K562 (cell line): ENCODE measurements around the gene MYBPH. TPM values are rescaled to one million over a fixed set of nuclear protein-coding genes. Genes with fewer than 3 reads are reported as not detected.
A peak's percentile ranks its signal among the peaks of the same experiment; 100 is the strongest.

Experiments
- ATAC-seq: fragments of 200-7000 bp; cut with Tn5 transposase; 3 replicates; pipeline ENCODE4 v1.9.1; 2020; ENCODE audit warnings: moderate library complexity
- BruUV-seq: library from RNA; stranded (reverse); fragments of 400-500 nt; replicated peaks from 2 replicates; lab custom pipeline; 2021; lab: Mats Ljungman, UMichigan
- CTCF ChIA-PET: fragments of 300-600 bp; formaldehyde crosslinking; extraction: SDS; loops from one replicate; lab custom pipeline; 2021; ENCODE audit warnings: low intra/inter-chr PET ratio; lab: Yijun Ruan, JAX
- POLR2A ChIA-PET: fragments of 300-600, 350-650 bp; sonication (Branson Sonifier 250); formaldehyde crosslinking; extraction: SDS; loops from one replicate; lab custom pipeline; 2021; ENCODE audit warnings: antibody characterized with exemption, inconsistent platforms; lab: Yijun Ruan, JAX
- DNase-seq, 4 experiments: peaks; one replicate each; pipeline versions ENCODE4 v3.0.0 to v3.0.0-alpha.2; 2011 to 2018; ENCODE audit warnings: low spot score in 3 of 4, mixed read lengths in 3 of 4; ENCODE audit errors: extremely low read depth in 1 of 4
- FAIRE-seq: peaks from 2 replicates; lab custom pipeline; 2011; peaks lifted over from hg19 to GRCh38; lab: Jason Lieb, UNC
- H2AFZ ChIP-seq: 2 replicates; pipeline ENCODE4 v1.6.0; 2011; ENCODE audit warnings: low read depth, low read length, control low read depth, inconsistent platforms
- H3K27ac ChIP-seq: fragments of 200-600 bp; 3 replicates; pipeline ENCODE4 v1.8.0; 2011; ENCODE audit warnings: low read depth, mild to moderate bottlenecking, control low read depth, inconsistent platforms, low read length, moderate library complexity, mixed read lengths; ENCODE audit errors: extremely low read depth
- H3K27me3 ChIP-seq, 2 experiments: fragments of 300-600 bp in 1 of 2; 2 replicates in 1 of 2; 3 replicates in 1 of 2; pipeline versions ENCODE4 v1.6.0 to v1.8.0; 2011; ENCODE audit warnings: inconsistent platforms in 2 of 2, low read length in 2 of 2, mild to moderate bottlenecking in 1 of 2, mixed read lengths in 1 of 2, moderate library complexity in 1 of 2; ENCODE audit not compliant: control insufficient read depth in 2 of 2, insufficient read depth in 2 of 2
- H3K36me3 ChIP-seq: fragments of 300-600 bp; 3 replicates; pipeline ENCODE4 v1.8.0; 2011; ENCODE audit warnings: mild to moderate bottlenecking, low read length, inconsistent platforms; ENCODE audit not compliant: control insufficient read depth, insufficient read depth
- H3K4me1 ChIP-seq, 2 experiments: fragments of 200-600 bp in 1 of 2; replicated peaks in 1 of 2; 2 replicates in 1 of 2; 3 replicates in 1 of 2; pipeline versions ENCODE4 v1.5.1 to v1.8.0; 2011; ENCODE audit warnings: inconsistent platforms in 2 of 2, low read length in 2 of 2, mild to moderate bottlenecking in 1 of 2, mixed read lengths in 1 of 2, moderate library complexity in 1 of 2; ENCODE audit not compliant: control insufficient read depth in 2 of 2, insufficient read depth in 2 of 2
- H3K4me2 ChIP-seq: 2 replicates; pipeline ENCODE4 v1.6.1; 2011; ENCODE audit warnings: low read length, control low read depth, inconsistent platforms, mixed read lengths; ENCODE audit not compliant: insufficient read depth
- H3K4me3 ChIP-seq: fragments of 200-600 bp; sonication (generic), shearing (Covaris generic); 2 replicates; pipeline ENCODE4 v1.5.1; 2016; ENCODE audit warnings: control low read depth, inconsistent platforms
- H3K79me2 ChIP-seq: fragments of 200-600 bp; 3 replicates; pipeline ENCODE4 v1.8.0; 2011; ENCODE audit warnings: low read length, inconsistent platforms; ENCODE audit not compliant: control insufficient read depth, insufficient read depth
- H3K9ac ChIP-seq, 2 experiments: 2 replicates each; pipeline versions ENCODE4 v1.6.0 to v1.6.1; 2011; ENCODE audit warnings: low read depth in 2 of 2, low read length in 2 of 2, control low read depth in 1 of 2, inconsistent platforms in 1 of 2, mild to moderate bottlenecking in 1 of 2, mixed read lengths in 1 of 2; ENCODE audit not compliant: insufficient read depth in 1 of 2
- H3K9me1 ChIP-seq: one replicate; pipeline ENCODE4 v1.6.0; 2011; ENCODE audit warnings: inconsistent platforms, mild to moderate bottlenecking, low read length, moderate library complexity; ENCODE audit not compliant: control insufficient read depth, insufficient read depth
- H3K9me3 ChIP-seq: replicated peaks from 2 replicates; pipeline ENCODE4 v1.5.1; 2011; ENCODE audit warnings: low read depth, low read length, inconsistent platforms; ENCODE audit not compliant: control insufficient read depth, insufficient read depth
- H4K20me1 ChIP-seq: replicated peaks from 2 replicates; pipeline ENCODE4 v1.6.1; 2011; ENCODE audit warnings: low read length, inconsistent platforms, mixed read lengths; ENCODE audit not compliant: control insufficient read depth, insufficient read depth
- HDAC8 ChIP-seq: fragments of 450-650 bp; IDR thresholded peaks from 2 replicates; pipeline ENCODE4 v1.6.1; 2016; ENCODE audit warnings: mild to moderate bottlenecking, missing genetic modification characterization, moderate library complexity, missing compliant biosample characterization
- KHSRP ChIP-seq: fragments of 450-650 bp; IDR thresholded peaks from 2 replicates; pipeline ENCODE4 v1.6.1; 2017
- RERE ChIP-seq: sonication (generic); formaldehyde crosslinking; IDR thresholded peaks from 2 replicates; pipeline ENCODE4 v1.8.0; 2023; ENCODE audit warnings: missing genetic modification reagents, mild to moderate bottlenecking, borderline replicate concordance
- TARDBP ChIP-seq: fragments of 450-650 bp; IDR thresholded peaks from 2 replicates; pipeline ENCODE4 v1.6.1; 2016
- WGBS: fragments of 100-300 bp; shearing (Covaris generic); methylation state at CpG from one replicate; pipeline ENCODE4 v1.1.6; 2016; ENCODE audit warnings: low coverage, mixed read lengths; ENCODE audit not compliant: insufficient coverage; ENCODE audit errors: missing lambda C conversion rate; 5-methylcytosine and 5-hydroxymethylcytosine counted together
- in situ Hi-C: fragments of 300-500 bp; cut with MboI; formaldehyde crosslinking; loops from 4 replicates; pipeline ENCODE4 v1.15.0; 2018; ENCODE audit warnings: inconsistent platforms, mixed read lengths
- intact Hi-C: fragments of 100-400 bp; cut with micrococcal nuclease; formaldehyde crosslinking; loops from 2 replicates; pipeline ENCODE4 v1.14.2; 2022
- polyA plus RNA-seq, 8 experiments: library from polyadenylated mRNA; depleted of rRNA in 4 of 8; stranded (reverse) in 5 of 8; unstranded in 3 of 8; fragments of >200 nt; fragmentation: Nextera tagmentation in 2 of 8; fragmentation: Illumina TruSeq in 1 of 8; extraction: Ambion mirVana in 2 of 8; extraction: Trizol in 1 of 8; gene quantifications; 2 replicates each; pipeline versions ENCODE4 v1.2.1 to v1.2.3, GENCODE V29; 2011 to 2014; ENCODE audit warnings: inconsistent platforms in 1 of 8, missing spikeins in 1 of 8
- total RNA-seq, 7 experiments: library from RNA; depleted of rRNA in 6 of 7; stranded (reverse); fragments of >200 nt in 6 of 7; fragmentation: Illumina TruSeq in 2 of 7; extraction: Trizol in 2 of 7; gene quantifications; 2 replicates each; pipeline versions ENCODE4 v1.2.1 to v1.2.3, GENCODE V29; 2011 to 2021; ENCODE audit warnings: low replicate concordance in 1 of 7

Gene MYBPH
- total and polyA plus RNA-seq, 9 of the 15 experiments (the other 6 are each of a cell fraction or from before 2014, with no cell fraction given): 0.13 TPM; not detected in 8

- no peak for TF ChIP-seq RERE (CRISPR knock-in tag)
Observed at GRCh38 chr1:203176273-203177035, 828 bp upstream of the MYBPH start (continued).

- Histone ChIP-seq H3K27me3 (peaks cover 12 to 71% of the 10 kb centered on the region in 2 experiments; a peak in 4 of 5 replicates), H3K36me3 (no peaks in the 10 kb centered on the region), H3K9me1 (no peaks in the 10 kb centered on the region), H3K4me1 (peaks cover 0 to 8% of the 10 kb centered on the region in 2 experiments; a peak in 1 of 5 replicates), H3K79me2 (no peaks in the 10 kb centered on the region), H3K4me3 (no peak overlapping the region), H3K4me2 (no peak overlapping the region), H2AFZ (no peak overlapping the region), H4K20me1 (peaks cover 26% of the 10 kb centered on the region; the same call in 1 of the 2 replicates), H3K27ac (no peak overlapping the region), H3K9ac (0 out of 4 replicates have a peak overlapping the region, but pooled peaks of 1 of the 2 experiments have one; percentile 4), H3K9me3 (no peaks in the 10 kb centered on the region)
- BruUV-seq: no TSS peak
- ChIA-PET CTCF (interaction anchor here (0.6 kb wide), 1 partner anchor 12 kb away, joined by 3 read pairs; no protein-coding TSS in a partner anchor), POLR2A (interaction anchor here (1.2 kb wide), 1 partner anchor 15 kb away, joined by 4 read pairs; no protein-coding TSS in a partner anchor)
- ATAC-seq (no peak), DNase-seq (no peak), FAIRE-seq (no peak)
- in situ Hi-C loops: no loop called here
- intact Hi-C loops: no loop called here
- no peak for TF ChIP-seq TARDBP
- no peak for TF ChIP-seq HDAC8 (tag)
- TF ChIP-seq KHSRP: no peak
- WGBS: 0% methylated on average over 9 of the region's 9 CpGs
Observed at GRCh38 chr1:203175827-203176241, 208 bp upstream of the MYBPH start.
